WTC11 (cell line): ENCODE measurements around the gene FAM118B. TPM values are rescaled to one million over a fixed set of nuclear protein-coding genes. Genes with fewer than 3 reads are reported as not detected.

Source experiments
- ATAC-seq: fragments of 200-7000 bp; cut with Tn5 transposase; 2 replicates; pipeline ENCODE4 v1.10.0; 2021; ENCODE audit warnings: mild to moderate bottlenecking, moderate library complexity
- CTCF ChIA-PET: fragments of 300-600 bp; sonication (Branson Sonifier 250); formaldehyde crosslinking; loops from one replicate; lab custom pipeline; 2021; ENCODE audit warnings: antibody characterized with exemption; lab: Charles Lee
- POLR2A ChIA-PET: fragments of 350-600 bp; sonication (Branson Sonifier 250); formaldehyde crosslinking; loops from one replicate; lab custom pipeline; 2021; ENCODE audit warnings: antibody characterized with exemption; lab: Charles Lee
- DNase-seq: peaks from one replicate; pipeline ENCODE4 v3.0.0; 2021; ENCODE audit warnings: low spot score
- H3K27ac Mint-ChIP-seq: 2 replicates; pipeline ENCODE4 v1.8.0; 2021; ENCODE audit warnings: mixed read lengths
- H3K27me3 Mint-ChIP-seq: 2 replicates; pipeline ENCODE4 v1.8.0; 2021; ENCODE audit warnings: low read depth, mild to moderate bottlenecking, moderate library complexity, mixed read lengths
- H3K36me3 Mint-ChIP-seq: 2 replicates; pipeline ENCODE4 v1.8.0; 2021; ENCODE audit warnings: mixed read lengths
- H3K4me1 Mint-ChIP-seq: 2 replicates; pipeline ENCODE4 v1.8.0; 2022; ENCODE audit warnings: mixed read lengths
- H3K4me3 Mint-ChIP-seq: 2 replicates; pipeline ENCODE4 v1.8.0; 2021; ENCODE audit warnings: mild to moderate bottlenecking, moderate library complexity, mixed read lengths
- H3K9me3 Mint-ChIP-seq: 2 replicates; pipeline ENCODE4 v1.8.0; 2021; ENCODE audit warnings: mixed read lengths
- AFF4 ChIP-seq: sonication (generic); formaldehyde crosslinking; IDR thresholded peaks from 2 replicates; pipeline ENCODE4 v1.8.1; 2023; ENCODE audit warnings: mild to moderate bottlenecking, missing genetic modification reagents, borderline replicate concordance
- AR ChIP-seq: fragments of 250-450 bp; sonication (Bioruptor Pico); IDR thresholded peaks from 2 replicates; pipeline ENCODE4 v1.9.0; 2021; ENCODE audit warnings: mild to moderate bottlenecking
- CREB1 ChIP-seq: sonication (generic); formaldehyde crosslinking; IDR thresholded peaks from 2 replicates; pipeline ENCODE4 v1.8.0; 2023; ENCODE audit warnings: mild to moderate bottlenecking, missing genetic modification reagents
- CREM ChIP-seq: sonication (generic); formaldehyde crosslinking; IDR thresholded peaks from 2 replicates; pipeline ENCODE4 v1.8.1; 2022; ENCODE audit warnings: mild to moderate bottlenecking, missing genetic modification reagents, moderate library complexity
- EMX1 ChIP-seq: fragments of 250-450 bp; sonication (Bioruptor Pico); IDR thresholded peaks from 2 replicates; pipeline ENCODE4 v1.8.0; 2021; ENCODE audit warnings: mild to moderate bottlenecking
- GTF2I ChIP-seq: fragments of 250-450 bp; sonication (Bioruptor Pico); conservative IDR thresholded peaks from 2 replicates; pipeline ENCODE4 v1.4.0; 2021; ENCODE audit warnings: mild to moderate bottlenecking
- IRF2 ChIP-seq: sonication (generic); formaldehyde crosslinking; IDR thresholded peaks from 2 replicates; pipeline ENCODE4 v1.8.0; 2022; ENCODE audit warnings: low read depth, missing genetic modification reagents, borderline replicate concordance
- KAT7 ChIP-seq: sonication (generic); formaldehyde crosslinking; IDR thresholded peaks from 2 replicates; pipeline ENCODE4 v1.8.1; 2023; ENCODE audit warnings: missing genetic modification reagents, mild to moderate bottlenecking, borderline replicate concordance
- MXD4 ChIP-seq: fragments of 250-450 bp; sonication (Bioruptor Pico); IDR thresholded peaks from 2 replicates; pipeline ENCODE4 v1.8.0; 2021; ENCODE audit warnings: mild to moderate bottlenecking, moderate library complexity, borderline replicate concordance
- MYBL2 ChIP-seq: sonication (generic); formaldehyde crosslinking; IDR thresholded peaks from 2 replicates; pipeline ENCODE4 v1.8.1; 2023; ENCODE audit warnings: mild to moderate bottlenecking, moderate library complexity, missing genetic modification reagents
- NFE2L1 ChIP-seq: sonication (generic); formaldehyde crosslinking; IDR thresholded peaks from 2 replicates; pipeline ENCODE4 v1.8.1; 2023; ENCODE audit warnings: missing genetic modification reagents
- NFYB ChIP-seq: sonication (generic); formaldehyde crosslinking; conservative IDR thresholded peaks from 2 replicates; pipeline ENCODE4 v1.8.0; 2022; ENCODE audit warnings: low read depth, missing genetic modification reagents
- PRRX2 ChIP-seq: fragments of 250-450 bp; sonication (Bioruptor Pico); IDR thresholded peaks from 2 replicates; pipeline ENCODE4 v1.8.0; 2021; ENCODE audit warnings: mild to moderate bottlenecking
- TP53 ChIP-seq: sonication (generic); formaldehyde crosslinking; IDR thresholded peaks from 2 replicates; pipeline ENCODE4 v1.8.1; 2023; ENCODE audit warnings: mild to moderate bottlenecking, missing genetic modification reagents
- ZNF138 ChIP-seq: sonication (generic); formaldehyde crosslinking; conservative IDR thresholded peaks from 2 replicates; pipeline ENCODE4 v1.8.1; 2022; ENCODE audit warnings: mild to moderate bottlenecking, moderate library complexity, missing genetic modification reagents
- ZNF232 ChIP-seq: sonication (generic); formaldehyde crosslinking; IDR thresholded peaks from 2 replicates; pipeline ENCODE4 v1.8.0; 2022; ENCODE audit warnings: mild to moderate bottlenecking, missing genetic modification reagents
- ZNF396 ChIP-seq: fragments of 250-450 bp; sonication (Bioruptor Pico); IDR thresholded peaks from 2 replicates; pipeline ENCODE4 v1.8.0; 2021; ENCODE audit warnings: mild to moderate bottlenecking, moderate library complexity, borderline replicate concordance
- ZNF512 ChIP-seq: sonication (generic); formaldehyde crosslinking; IDR thresholded peaks from 2 replicates; pipeline ENCODE4 v1.8.1; 2022; ENCODE audit warnings: missing genetic modification reagents, borderline replicate concordance
- ZNF671 ChIP-seq: fragments of 250-450 bp; sonication (Bioruptor Pico); IDR thresholded peaks from 2 replicates; pipeline ENCODE4 v1.8.0; 2021; ENCODE audit warnings: mild to moderate bottlenecking
- total RNA-seq: library from RNA; stranded (reverse); gene quantifications from 3 replicates; pipeline ENCODE4 v1.2.3, GENCODE V29; 2021
- TF ChIP-seq, protein P1 (sequence below): fragments of 250-450 bp; sonication (Bioruptor Pico); IDR thresholded peaks from 2 replicates; pipeline ENCODE4 v1.8.0; 2021; ENCODE audit warnings: mild to moderate bottlenecking
- TF ChIP-seq, protein P2 (sequence below): sonication (generic); formaldehyde crosslinking; IDR thresholded peaks from 2 replicates; pipeline ENCODE4 v1.8.1; 2023; ENCODE audit warnings: mild to moderate bottlenecking, moderate library complexity, missing genetic modification reagents
- TF ChIP-seq, protein P3 (sequence below): sonication (generic); formaldehyde crosslinking; IDR thresholded peaks from 2 replicates; pipeline ENCODE4 v1.8.1; 2022; ENCODE audit warnings: low read depth, missing genetic modification reagents, borderline replicate concordance

Gene FAM118B
- total RNA-seq, 1 experiment from 2014 or later = 35.3 TPM

DNA sequence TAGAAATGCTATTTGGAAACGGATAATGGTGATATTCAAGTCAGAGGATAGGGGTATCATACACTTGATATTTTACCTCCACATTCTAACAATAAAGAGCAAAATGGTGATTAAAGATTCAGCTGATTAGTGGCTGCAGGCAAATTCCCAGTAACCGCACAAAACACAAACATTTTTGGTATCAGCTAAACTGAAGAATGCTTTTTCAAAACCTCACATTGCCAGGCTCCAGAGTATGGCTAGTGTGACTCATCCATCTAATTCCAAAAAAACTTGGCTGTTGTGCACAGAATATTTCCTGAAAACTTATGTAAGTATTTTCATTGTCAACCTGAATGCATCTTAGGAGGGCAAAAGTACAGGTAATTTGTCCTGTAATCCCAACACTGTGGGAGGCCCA, 46.2 kb downstream of the FAM118B start:
- ChIA-PET POLR2A (no interaction called here), CTCF (no interaction called here)
- DNase-seq (no peak), ATAC-seq (no peak)
- Mint-ChIP-seq H3K36me3 (peaks cover 52% of the 10 kb centered on the region), H3K27me3 (no peaks in the 10 kb centered on the region), H3K4me1 (no peaks in the 10 kb centered on the region), H3K27ac (no peak overlapping the region), H3K9me3 (no peaks in the 10 kb centered on the region), H3K4me3 (no peak overlapping the region)
- TF ChIP-seq NFE2L1 (CRISPR knock-in tag) = no peak
- no peak for TF ChIP-seq AFF4 (CRISPR knock-in tag)
- TF ChIP-seq NFYB (CRISPR knock-in tag) = no peak
- no peak for TF ChIP-seq TP53 (CRISPR knock-in tag)
- no peak for TF ChIP-seq KAT7 (CRISPR knock-in tag)
- no peak for TF ChIP-seq ZNF396 (CRISPR knock-in tag)
- no peak for TF ChIP-seq CREB1 (CRISPR knock-in tag)
- TF ChIP-seq MXD4 (CRISPR knock-in tag) = no peak
- no peak for TF ChIP-seq EMX1 (CRISPR knock-in tag)

DNA sequence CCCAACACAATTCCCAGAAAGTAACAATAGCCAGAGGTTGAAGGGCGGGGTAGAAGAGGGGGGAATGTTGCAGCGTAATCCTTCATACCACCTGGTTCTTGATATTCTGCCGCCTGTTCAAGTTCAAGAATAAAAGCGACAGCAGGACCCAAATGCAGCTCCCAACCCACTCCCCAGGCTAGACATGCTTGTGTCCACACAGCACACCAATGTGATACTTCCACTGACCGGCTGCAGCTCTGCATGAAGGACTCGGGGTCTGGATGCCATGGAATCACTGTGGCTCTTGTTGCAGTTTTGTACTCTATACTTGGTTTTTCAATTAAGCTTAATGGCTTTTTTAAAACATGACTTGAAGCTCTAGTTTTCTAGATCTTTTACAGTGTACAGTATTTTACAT, 50.6 kb downstream of the FAM118B start:
- POLR2A ChIA-PET = no interaction called here
- Mint-ChIP-seq H3K27ac (no peak overlapping the region), H3K9me3 (no peaks in the 10 kb centered on the region), H3K27me3 (no peaks in the 10 kb centered on the region), H3K36me3 (peaks cover 68% of the 10 kb centered on the region), H3K4me1 (no peaks in the 10 kb centered on the region), H3K4me3 (no peak overlapping the region)
- ATAC-seq (no peak), DNase-seq (no peak)
- CTCF ChIA-PET = no interaction called here
- TF ChIP-seq IRF2 (CRISPR knock-in tag) = no peak
- TF ChIP-seq ZNF138 (CRISPR knock-in tag) = no peak

DNA sequence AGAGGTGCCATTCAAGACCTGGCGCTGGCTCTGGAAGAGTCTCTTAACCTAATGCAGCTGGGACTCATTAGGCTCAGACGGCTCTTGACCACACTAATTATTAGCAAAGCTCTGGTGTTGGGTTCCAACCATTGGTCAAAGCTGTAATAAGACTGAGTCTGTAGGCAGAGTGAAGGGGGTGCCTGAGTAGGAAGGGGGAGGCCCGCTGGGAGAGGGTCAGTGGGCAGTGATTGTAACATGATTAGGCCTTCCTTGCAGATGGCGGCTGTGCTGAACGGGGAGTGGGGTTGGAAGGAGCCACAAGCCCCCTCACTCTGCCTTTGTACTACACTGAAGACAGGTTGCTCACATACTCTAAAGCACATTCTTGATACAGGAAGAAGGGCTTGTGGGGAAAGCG, 51.9 kb downstream of the FAM118B start:
- no peak for DNase-seq
- Mint-ChIP-seq H3K27me3 (no peaks in the 10 kb centered on the region), H3K4me1 (peaks cover 5% of the 10 kb centered on the region), H3K9me3 (no peaks in the 10 kb centered on the region), H3K27ac (no peak overlapping the region), H3K4me3 (no peak overlapping the region), H3K36me3 (peaks cover 65% of the 10 kb centered on the region)
- ATAC-seq = no peak
- ChIA-PET POLR2A (no interaction called here), CTCF (no interaction called here)
- TF ChIP-seq AR (CRISPR knock-in tag) (no peak), CREM (CRISPR knock-in tag) (no peak), MYBL2 (CRISPR knock-in tag) (no peak), ZNF671 (CRISPR knock-in tag) (no peak), GTF2I (CRISPR knock-in tag) (no peak), PRRX2 (no peak), ZNF512 (no peak), ZNF232 (no peak)
- TF ChIP-seq, protein P1, sequence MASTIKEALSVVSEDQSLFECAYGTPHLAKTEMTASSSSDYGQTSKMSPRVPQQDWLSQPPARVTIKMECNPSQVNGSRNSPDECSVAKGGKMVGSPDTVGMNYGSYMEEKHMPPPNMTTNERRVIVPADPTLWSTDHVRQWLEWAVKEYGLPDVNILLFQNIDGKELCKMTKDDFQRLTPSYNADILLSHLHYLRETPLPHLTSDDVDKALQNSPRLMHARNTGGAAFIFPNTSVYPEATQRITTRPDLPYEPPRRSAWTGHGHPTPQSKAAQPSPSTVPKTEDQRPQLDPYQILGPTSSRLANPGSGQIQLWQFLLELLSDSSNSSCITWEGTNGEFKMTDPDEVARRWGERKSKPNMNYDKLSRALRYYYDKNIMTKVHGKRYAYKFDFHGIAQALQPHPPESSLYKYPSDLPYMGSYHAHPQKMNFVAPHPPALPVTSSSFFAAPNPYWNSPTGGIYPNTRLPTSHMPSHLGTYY (CRISPR knock-in tag) = no peak
- TF ChIP-seq, protein P2, sequence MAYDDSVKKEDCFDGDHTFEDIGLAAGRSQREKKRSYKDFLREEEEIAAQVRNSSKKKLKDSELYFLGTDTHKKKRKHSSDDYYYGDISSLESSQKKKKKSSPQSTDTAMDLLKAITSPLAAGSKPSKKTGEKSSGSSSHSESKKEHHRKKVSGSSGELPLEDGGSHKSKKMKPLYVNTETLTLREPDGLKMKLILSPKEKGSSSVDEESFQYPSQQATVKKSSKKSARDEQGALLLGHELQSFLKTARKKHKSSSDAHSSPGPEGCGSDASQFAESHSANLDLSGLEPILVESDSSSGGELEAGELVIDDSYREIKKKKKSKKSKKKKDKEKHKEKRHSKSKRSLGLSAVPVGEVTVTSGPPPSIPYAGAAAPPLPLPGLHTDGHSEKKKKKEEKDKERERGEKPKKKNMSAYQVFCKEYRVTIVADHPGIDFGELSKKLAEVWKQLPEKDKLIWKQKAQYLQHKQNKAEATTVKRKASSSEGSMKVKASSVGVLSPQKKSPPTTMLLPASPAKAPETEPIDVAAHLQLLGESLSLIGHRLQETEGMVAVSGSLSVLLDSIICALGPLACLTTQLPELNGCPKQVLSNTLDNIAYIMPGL = no peak
- TF ChIP-seq, protein P3, sequence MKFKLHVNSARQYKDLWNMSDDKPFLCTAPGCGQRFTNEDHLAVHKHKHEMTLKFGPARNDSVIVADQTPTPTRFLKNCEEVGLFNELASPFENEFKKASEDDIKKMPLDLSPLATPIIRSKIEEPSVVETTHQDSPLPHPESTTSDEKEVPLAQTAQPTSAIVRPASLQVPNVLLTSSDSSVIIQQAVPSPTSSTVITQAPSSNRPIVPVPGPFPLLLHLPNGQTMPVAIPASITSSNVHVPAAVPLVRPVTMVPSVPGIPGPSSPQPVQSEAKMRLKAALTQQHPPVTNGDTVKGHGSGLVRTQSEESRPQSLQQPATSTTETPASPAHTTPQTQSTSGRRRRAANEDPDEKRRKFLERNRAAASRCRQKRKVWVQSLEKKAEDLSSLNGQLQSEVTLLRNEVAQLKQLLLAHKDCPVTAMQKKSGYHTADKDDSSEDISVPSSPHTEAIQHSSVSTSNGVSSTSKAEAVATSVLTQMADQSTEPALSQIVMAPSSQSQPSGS (CRISPR knock-in tag) = no peak
